Measurements from ENCODE around the gene IFIT1.
"Not testable (repeated sequence)": the region's sequence is repeated elsewhere in the genome, so short reads cannot be mapped to it uniquely, and the experiment has no call there.

The IFIT1 gene

GRCh38 chr10:89364531-89364930, 27.9 kb upstream of the IFIT1 start:
- no peak for DNase-seq (ENCODE audit: low read depth in 2 of 2, low spot score in 1 of 2)

- no peak for DNase-seq (ENCODE audit: low read depth in 2 of 2, low spot score in 1 of 2)
These were observed 24.9 kb upstream of the IFIT1 start for GRCh38 chr10:89367529-89367928.

GRCh38 chr10:89368129-89368528, 24.3 kb upstream of the IFIT1 start:
- no peak for DNase-seq (ENCODE audit: low read depth in 2 of 2, low spot score in 1 of 2)

- no peak for DNase-seq (ENCODE audit: low read depth in 2 of 2, low spot score in 1 of 2)
These were observed 23.0 kb upstream of the IFIT1 start for GRCh38 chr10:89369156-89370105.

GRCh38 chr10:89371079-89371478, 21.3 kb upstream of the IFIT1 start:
- DNase-seq (ENCODE audit: low read depth in 2 of 2, low spot score in 1 of 2): no peak

- DNase-seq (ENCODE audit: low read depth in 2 of 2, low spot score in 1 of 2): no peak
These were observed 20.4 kb upstream of the IFIT1 start for GRCh38 chr10:89371987-89372386.

- no peak for DNase-seq (ENCODE audit: low read depth in 2 of 2, low spot score in 1 of 2)
These were observed 18.3 kb upstream of the IFIT1 start for GRCh38 chr10:89373916-89374711.

- DNase-seq (ENCODE audit: low read depth in 2 of 2, low spot score in 1 of 2): no peak
These were observed 17.7 kb upstream of the IFIT1 start for GRCh38 chr10:89374713-89375141.

- no peak for DNase-seq (ENCODE audit: low read depth in 2 of 2, low spot score in 1 of 2)
These were observed 14.5 kb upstream of the IFIT1 start, which contains the start of gene IFIT1B for GRCh38 chr10:89377705-89378637. TSS of gene IFIT1B (plus strand) at chr10:89378056. CDS start at chr10:89378136, 80 bp downstream.

- no peak for DNase-seq (ENCODE audit: low read depth in 2 of 2, low spot score in 1 of 2)
These were observed 13.3 kb upstream of the IFIT1 start for GRCh38 chr10:89379103-89379502.

- DNase-seq (ENCODE audit: low read depth in 2 of 2, low spot score in 1 of 2): no peak
These were observed 9.7 kb upstream of the IFIT1 start for GRCh38 chr10:89382757-89383156.

GRCh38 chr10:89384474-89385340, 7.7 kb upstream of the IFIT1 start:
- DNase-seq (ENCODE audit: low read depth in 2 of 2, low spot score in 1 of 2): no peak

GRCh38 chr10:89388806-89389205, 3.6 kb upstream of the IFIT1 start:
- no peak for DNase-seq (ENCODE audit: low read depth in 2 of 2, low spot score in 1 of 2)

- DNase-seq (ENCODE audit: low read depth in 2 of 2, low spot score in 1 of 2): no peak
These were observed 3.2 kb upstream of the IFIT1 start for GRCh38 chr10:89389254-89389653.

- DNase-seq (ENCODE audit: low read depth in 2 of 2, low spot score in 1 of 2): no peak
These were observed 1.8 kb upstream of the IFIT1 start for GRCh38 chr10:89390476-89391225.

GRCh38 chr10:89391226-89391576, 1.2 kb upstream of the IFIT1 start:
- not testable (repeated sequence) for DNase-seq (ENCODE audit: low read depth in 2 of 2, low spot score in 1 of 2)

GRCh38 chr10:89392974-89393373, 551 bp downstream of the IFIT1 start:
- no peak for DNase-seq (ENCODE audit: low read depth in 2 of 2, low spot score in 1 of 2)

- DNase-seq (ENCODE audit: low read depth in 2 of 2, low spot score in 1 of 2): no peak
These were observed 1.5 kb downstream of the IFIT1 start for GRCh38 chr10:89393898-89394297.

GRCh38 chr10:89395141-89395540, 2.7 kb downstream of the IFIT1 start:
- DNase-seq (ENCODE audit: low read depth in 2 of 2, low spot score in 1 of 2): no peak
